ENCODE results near the gene OR6B1. TPM values are rescaled to one million over a fixed set of nuclear protein-coding genes. Genes with fewer than 3 reads are reported as not detected.

OR6B1 gene
- total and polyA plus RNA-seq, 9 donors = not detected

- 60 to 68% (median 64%) methylated on average over 4 of the region's 4 CpGs for WGBS, 3 donors
- TF ChIP-seq POLR2A (IDR thresholded peaks at IDR 0.05) = no peak
- no peak for TF ChIP-seq CTCF (IDR thresholded peaks at IDR 0.05)
- no peak for TF ChIP-seq EP300 (IDR thresholded peaks at IDR 0.05)
- Histone ChIP-seq H3K36me3 (no peaks in the 10 kb centered on the region), H3K27ac (no peak overlapping the region), H3K4me1 (ENCODE audit: insufficient read depth) (no peaks in the 10 kb centered on the region), H3K9me3 (no peaks in the 10 kb centered on the region), H3K27me3 (no peaks in the 10 kb centered on the region), H3K4me3 (no peak overlapping the region)
- intact Hi-C loops (cut with DNase I) = no loop called here
- DNase-seq = no peak
These were observed 26.2 kb downstream of the OR6B1 start for GRCh38 chr7:144026203-144026883.

DNA sequence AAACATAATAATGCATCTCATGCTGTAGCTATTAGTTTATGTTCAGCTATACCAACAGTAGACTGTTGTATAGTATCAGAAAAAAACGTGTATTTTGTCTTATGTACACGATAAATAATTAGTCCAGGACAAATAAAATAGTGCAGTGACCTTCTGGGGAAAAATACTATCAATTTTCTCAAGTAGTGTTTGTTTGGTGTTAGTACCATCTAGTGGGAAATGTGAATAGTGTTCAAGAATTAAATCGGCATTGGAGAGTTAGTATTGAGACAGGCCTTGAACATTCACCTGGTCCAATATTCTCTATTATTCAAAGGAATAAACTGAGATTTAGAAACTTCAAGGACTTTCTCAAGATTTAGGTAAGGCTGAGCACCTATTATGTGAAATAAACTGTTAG lies 26.9 kb downstream of the OR6B1 start:
- intact Hi-C loops (cut with DNase I) = no loop called here
- Histone ChIP-seq H3K27ac (no peak overlapping the region), H3K36me3 (no peaks in the 10 kb centered on the region), H3K27me3 (no peaks in the 10 kb centered on the region), H3K4me1 (ENCODE audit: insufficient read depth) (no peaks in the 10 kb centered on the region), H3K9me3 (no peaks in the 10 kb centered on the region), H3K4me3 (no peak overlapping the region)
- 1 to 2% (median 1%) methylated on average over 3 of the region's 3 CpGs for WGBS, 3 donors
- no peak for DNase-seq
- TF ChIP-seq POLR2A (IDR thresholded peaks at IDR 0.05) (no peak), CTCF (IDR thresholded peaks at IDR 0.05) (peak; percentile 28 to 63 (median 41))

DNA sequence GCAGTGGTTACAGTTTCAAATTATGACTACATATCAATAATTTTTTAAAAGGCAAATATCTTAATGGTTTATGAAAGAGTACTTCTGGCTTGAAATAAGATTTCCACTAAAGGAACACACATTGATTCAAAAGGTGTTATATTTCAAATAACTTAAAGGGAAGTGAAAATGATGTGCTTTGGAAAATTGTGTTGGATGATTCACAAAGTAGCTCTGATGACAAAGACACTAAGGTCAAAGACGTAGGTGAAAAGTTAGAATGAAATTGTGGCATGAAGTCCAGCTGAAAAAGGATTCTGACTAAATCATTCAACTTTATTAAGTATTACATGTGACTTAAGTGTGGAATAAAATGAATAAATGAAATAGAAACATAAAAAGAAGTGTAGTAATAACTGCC lies 27.9 kb downstream of the OR6B1 start:
- no peaks in the 10 kb centered on the region for H3K27me3 ChIP-seq
- intact Hi-C loops (cut with DNase I) = no loop called here
- no peak for TF ChIP-seq EP300 (IDR thresholded peaks at IDR 0.05)
- TF ChIP-seq POLR2A (IDR thresholded peaks at IDR 0.05) = no peak
- TF ChIP-seq CTCF (IDR thresholded peaks at IDR 0.05) = no peak
- no peaks in the 10 kb centered on the region for H3K36me3 ChIP-seq
- no peak overlapping the region for H3K4me3 ChIP-seq
- no peaks in the 10 kb centered on the region for H3K4me1 ChIP-seq (ENCODE audit: insufficient read depth)
- 69 to 79% (median 77%) methylated on average over 1 of the region's 1 CpG for WGBS, 3 donors
- DNase-seq = no peak
- no peaks in the 10 kb centered on the region for H3K9me3 ChIP-seq
- no peak overlapping the region for H3K27ac ChIP-seq

DNA sequence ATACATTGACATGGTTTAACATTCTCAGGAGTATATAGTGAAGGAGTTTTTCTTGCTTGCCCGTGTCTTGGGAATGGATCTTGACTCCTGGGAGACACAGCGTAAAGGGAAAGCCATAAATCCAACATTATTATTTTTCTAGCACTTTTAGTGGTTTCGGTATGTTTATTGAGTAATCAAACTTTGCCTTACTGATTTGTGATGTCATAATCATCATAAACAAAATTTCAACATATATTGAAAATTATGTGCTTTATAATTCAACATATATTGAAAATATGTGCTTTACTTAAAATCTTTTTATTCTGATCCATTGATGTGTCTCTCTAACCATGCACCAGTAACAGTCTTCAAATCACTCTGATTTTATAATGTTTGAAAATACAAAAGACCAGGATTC lies 28.4 kb downstream of the OR6B1 start:
- H3K9me3 ChIP-seq = no peaks in the 10 kb centered on the region
- no peaks in the 10 kb centered on the region for H3K36me3 ChIP-seq
- no peak overlapping the region for H3K4me3 ChIP-seq
- H3K27me3 ChIP-seq = no peaks in the 10 kb centered on the region
- intact Hi-C loops (cut with DNase I) = no loop called here
- TF ChIP-seq POLR2A (IDR thresholded peaks at IDR 0.05) = no peak
- whole genome bisulfite sequencing, 3 donors = 82 to 87% (median 83%) methylated on average over 3 of the region's 3 CpGs
- no peak for DNase-seq
- no peaks in the 10 kb centered on the region for H3K4me1 ChIP-seq (ENCODE audit: insufficient read depth)
- no peak overlapping the region for H3K27ac ChIP-seq

DNA sequence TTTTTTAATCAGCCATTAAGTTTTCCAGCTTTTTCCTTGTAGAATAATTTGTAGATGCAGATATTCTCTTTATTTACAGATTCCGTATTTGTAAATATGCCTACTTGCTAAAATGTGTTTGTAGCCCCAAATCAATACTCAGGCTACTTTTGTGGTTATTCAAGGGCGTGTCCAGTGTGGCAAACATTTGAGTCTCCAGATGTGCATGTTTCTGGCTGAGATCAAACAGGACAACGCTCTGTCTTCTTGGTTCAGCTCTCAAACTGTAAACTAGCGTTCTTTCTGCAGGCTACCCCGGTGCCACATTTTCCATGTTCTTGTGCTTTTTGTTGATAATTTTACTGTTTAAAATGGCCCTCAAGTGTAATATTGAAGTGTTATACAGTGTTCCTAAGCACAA lies 32.4 kb downstream of the OR6B1 start:
- H3K27ac ChIP-seq = no peak overlapping the region
- no peaks in the 10 kb centered on the region for H3K27me3 ChIP-seq
- WGBS, 3 donors = 83 to 88% (median 86%) methylated on average over 5 of the region's 5 CpGs
- H3K36me3 ChIP-seq = no peaks in the 10 kb centered on the region
- no peak overlapping the region for H3K4me3 ChIP-seq
- H3K4me1 ChIP-seq (ENCODE audit: insufficient read depth) = no peaks in the 10 kb centered on the region
- no peak for DNase-seq
- TF ChIP-seq CTCF (IDR thresholded peaks at IDR 0.05) = no peak
- no peak for TF ChIP-seq EP300 (IDR thresholded peaks at IDR 0.05)
- no peak for TF ChIP-seq POLR2A (IDR thresholded peaks at IDR 0.05)
- intact Hi-C loops (cut with DNase I) = no loop called here
- H3K9me3 ChIP-seq = no peaks in the 10 kb centered on the region
